HG02610 (cell line): Measurements from ENCODE around the gene SRY.
"Not testable (repeated sequence)": the region's sequence is repeated elsewhere in the genome, so short reads cannot be mapped to it uniquely, and the experiment has no call there.

Experiments used
- ATAC-seq: cut with Tn5 transposase; IDR thresholded peaks from one replicate; pipeline ENCODE4 v1.9.1; 2021; ENCODE audit warnings: mild to moderate bottlenecking, moderate library complexity; ENCODE audit not compliant: unreplicated experiment

SRY gene

GRCh38 chrY:2787600-2787999, at the start of gene SRY:
Gene SRY, minus strand, starts transcription at chrY:2787682. Its CDS starts 79 bp downstream, at chrY:2787603.
- ATAC-seq = no peak

GRCh38 chrY:2837078-2837477, 49.6 kb upstream of the SRY start:
- no peak for ATAC-seq

- no peak for ATAC-seq
These were observed 47.7 kb upstream of the SRY start for GRCh38 chrY:2835230-2835629.

DNA sequence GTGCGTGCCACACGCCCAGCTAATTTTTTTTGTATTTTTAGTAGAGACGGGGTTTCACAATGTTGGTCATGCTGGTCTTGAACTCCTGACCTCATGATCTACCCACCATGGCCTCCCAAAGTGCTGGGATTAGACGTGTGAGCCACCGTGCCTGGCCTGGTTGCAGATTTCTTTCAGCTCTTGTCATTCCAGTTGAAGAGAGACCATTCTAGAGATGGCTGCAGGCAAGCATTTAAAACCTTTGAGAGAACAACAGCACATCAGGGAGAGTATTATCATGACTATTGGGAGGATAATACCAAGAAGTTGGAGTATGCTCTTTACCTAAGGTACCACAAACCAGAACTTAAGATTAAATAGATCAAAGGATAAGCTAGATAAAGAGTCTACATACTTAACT, 41.0 kb upstream of the SRY start:
- no peak for ATAC-seq

DNA sequence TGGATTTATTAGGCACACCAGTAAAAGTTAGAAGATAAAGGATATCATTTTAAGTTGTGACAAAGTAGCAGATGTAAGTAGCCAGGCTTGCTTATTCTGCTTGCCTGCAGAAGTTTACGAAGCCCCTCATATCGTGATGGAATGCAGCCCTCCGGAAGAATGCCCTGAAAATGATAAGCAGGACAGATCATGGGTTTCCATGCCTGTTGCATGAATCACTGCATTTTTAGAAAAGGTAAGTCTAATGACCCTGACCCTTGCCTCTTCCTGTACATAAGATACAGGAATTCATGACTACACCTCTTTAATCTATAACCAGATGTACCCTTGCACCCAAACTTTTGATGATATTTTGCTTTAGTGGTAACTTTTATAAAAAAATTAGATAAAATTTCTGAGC, 37.0 kb upstream of the SRY start:
- no peak for ATAC-seq

DNA sequence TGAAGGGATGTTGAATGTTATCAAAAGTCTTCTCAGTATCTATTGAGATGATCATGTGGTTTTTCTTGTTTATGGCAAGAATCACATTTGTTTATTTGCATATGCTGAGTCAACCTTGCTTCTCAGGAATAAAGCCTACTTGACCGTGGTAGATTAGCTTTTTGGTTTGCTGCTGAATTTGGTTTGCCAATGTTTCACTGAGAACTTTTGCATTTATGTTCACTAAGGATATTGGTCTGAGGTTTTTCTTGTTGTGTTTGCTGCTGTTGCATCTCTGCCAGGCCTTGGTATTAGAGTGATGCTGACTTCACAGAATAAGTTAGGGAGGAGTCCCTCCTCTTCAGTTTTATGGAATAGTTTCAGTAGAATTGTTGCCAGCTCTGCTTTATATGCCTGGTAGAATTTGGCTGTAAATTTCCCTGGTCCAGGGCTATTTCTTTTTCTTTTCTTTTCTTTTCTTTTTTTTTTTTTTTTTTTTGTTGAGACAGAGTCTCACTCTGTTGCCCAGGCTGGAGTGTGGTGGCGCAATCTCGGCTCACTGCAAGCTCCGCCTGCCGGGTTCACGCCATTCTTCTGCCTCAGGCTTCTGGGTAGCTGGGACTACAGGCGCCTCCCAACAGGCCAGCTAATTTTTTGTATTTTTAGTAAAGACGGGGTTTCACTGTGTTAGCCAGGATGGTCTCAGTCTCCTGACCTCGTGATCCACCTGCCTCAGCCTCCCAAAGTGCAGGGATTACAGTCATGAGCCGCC, 29.8 kb upstream of the SRY start:
- not testable (repeated sequence) for ATAC-seq

DNA sequence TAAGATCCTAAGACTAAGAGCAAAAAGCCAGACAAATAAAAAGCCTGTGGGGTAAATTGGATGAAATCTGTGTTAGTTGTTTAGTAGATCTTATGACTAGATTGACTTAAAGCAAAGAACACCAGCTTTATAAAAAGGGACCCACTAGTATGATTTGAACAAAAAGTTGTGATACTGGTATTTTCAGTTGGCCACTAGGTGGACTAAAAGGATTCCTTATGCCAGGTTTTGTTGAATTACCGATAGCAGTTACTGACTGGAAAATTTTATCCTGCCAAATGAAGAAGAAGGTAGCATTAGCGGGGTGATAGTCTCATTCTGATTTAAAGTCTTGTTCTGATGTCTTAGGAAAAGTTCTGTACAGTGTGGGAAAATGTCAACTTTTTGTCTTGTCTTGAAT, 12.8 kb upstream of the SRY start:
- ATAC-seq = no peak

- ATAC-seq = no peak
These were observed 10.5 kb upstream of the SRY start for GRCh38 chrY:2797991-2798390.

DNA sequence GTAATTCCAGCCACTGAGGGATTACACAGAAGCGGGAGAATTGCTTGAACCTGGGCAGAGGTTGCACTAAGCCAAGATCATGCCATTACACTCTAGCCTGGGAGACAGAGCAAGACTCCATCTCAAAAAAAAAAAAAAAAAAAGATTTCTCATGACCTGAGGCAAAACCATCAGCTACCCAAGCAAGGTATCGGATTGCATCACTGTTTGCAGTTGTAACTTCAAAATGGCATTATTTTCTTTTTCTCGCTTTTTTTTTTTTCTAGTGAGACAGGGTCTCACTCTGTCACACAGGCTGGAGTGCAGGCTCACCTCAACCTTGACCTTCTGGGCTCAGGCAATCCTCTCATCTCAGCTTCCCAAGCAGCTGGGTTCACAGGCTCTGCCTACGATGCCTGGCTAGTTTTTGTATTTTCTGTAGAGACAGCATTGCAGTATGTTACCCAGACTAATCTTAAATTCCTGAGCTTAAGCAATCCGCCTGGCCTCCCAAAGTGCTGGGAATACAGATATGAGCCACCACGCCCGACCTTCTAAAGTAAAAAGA, 9.6 kb upstream of the SRY start:
- no peak for ATAC-seq

DNA sequence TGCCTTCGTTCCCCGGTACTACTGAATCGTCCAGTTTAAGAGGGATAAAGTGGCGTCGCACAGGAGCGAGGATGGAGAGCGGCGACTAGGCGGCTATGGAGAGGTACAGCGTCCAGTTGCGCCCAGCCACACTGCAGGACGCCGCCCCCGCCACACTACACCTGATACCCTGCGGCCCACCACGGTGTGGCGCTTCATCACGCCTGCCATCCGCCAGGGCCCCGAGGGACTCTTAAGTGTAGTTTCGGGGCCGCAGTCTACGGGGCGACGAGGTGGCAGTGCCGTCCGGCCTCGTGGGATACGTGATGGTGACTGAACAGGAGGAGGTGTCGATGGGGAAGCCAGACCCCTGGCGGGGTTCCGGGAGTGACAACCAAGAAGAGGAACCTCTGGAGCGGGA, 2.3 kb upstream of the SRY start:
- no peak for ATAC-seq

- ATAC-seq = no peak
These were observed 488 bp downstream of the SRY start for GRCh38 chrY:2786876-2787512.
